Esophagus muscularis mucosa (tissue), 3 donors: Measurements from ENCODE around the gene RBFOX2.

Experiments
- CTCF ChIP-seq, 3 experiments: fragments of 200-600 bp in 2 of 3; fragments of 450-650 bp in 1 of 3; sonication (generic) in 2 of 3; IDR thresholded peaks; one replicate each; pipeline ENCODE4 v1.5.1; 2017 to 2019; ENCODE audit warnings: antibody characterized with exemption in 3 of 3, mild to moderate bottlenecking in 2 of 3, moderate library complexity in 1 of 3
- EP300 ChIP-seq: sonication (generic); formaldehyde crosslinking; IDR thresholded peaks from one replicate; pipeline ENCODE4 v1.6.1; 2017; ENCODE audit warnings: antibody characterized with exemption

GRCh38 chr22:35746248-35746647 lies 282.4 kb downstream of the RBFOX2 start:
- TF ChIP-seq CTCF (IDR thresholded peaks at IDR 0.05) (no peak), EP300 (no peak)
